WTC11 (cell line): Measurements from ENCODE around the gene KCNK17.

Experiments used
- ATF1 ChIP-seq: sonication (generic); formaldehyde crosslinking; IDR thresholded peaks from 2 replicates; pipeline ENCODE4 v1.8.1; 2023; ENCODE audit warnings: mild to moderate bottlenecking, moderate library complexity, missing genetic modification reagents
- E2F5 ChIP-seq: sonication (generic); formaldehyde crosslinking; IDR thresholded peaks from 2 replicates; pipeline ENCODE4 v1.8.1; 2022; ENCODE audit warnings: mild to moderate bottlenecking, moderate library complexity, missing genetic modification reagents
- ELF4 ChIP-seq: sonication (generic); formaldehyde crosslinking; IDR thresholded peaks from 2 replicates; pipeline ENCODE4 v1.8.1; 2022; ENCODE audit warnings: low read depth, mild to moderate bottlenecking, moderate library complexity, missing genetic modification reagents
- ESRRA ChIP-seq: sonication (generic); formaldehyde crosslinking; IDR thresholded peaks from 2 replicates; pipeline ENCODE4 v1.8.1; 2022; ENCODE audit warnings: mild to moderate bottlenecking, missing genetic modification reagents, borderline replicate concordance
- FOXP1 ChIP-seq: sonication (generic); formaldehyde crosslinking; IDR thresholded peaks from 2 replicates; pipeline ENCODE4 v1.8.0; 2022; ENCODE audit warnings: missing genetic modification reagents, mild to moderate bottlenecking, moderate library complexity, borderline replicate concordance
- FOXP4 ChIP-seq: sonication (generic); formaldehyde crosslinking; IDR thresholded peaks from 2 replicates; pipeline ENCODE4 v1.8.0; 2022; ENCODE audit warnings: mild to moderate bottlenecking, missing genetic modification reagents
- NFYB ChIP-seq: sonication (generic); formaldehyde crosslinking; conservative IDR thresholded peaks from 2 replicates; pipeline ENCODE4 v1.8.0; 2022; ENCODE audit warnings: low read depth, missing genetic modification reagents
- NR1H2 ChIP-seq: sonication (generic); formaldehyde crosslinking; IDR thresholded peaks from 2 replicates; pipeline ENCODE4 v1.9.0; 2021; ENCODE audit warnings: mild to moderate bottlenecking, moderate library complexity, missing genetic modification reagents
- SP1 ChIP-seq: sonication (generic); formaldehyde crosslinking; conservative IDR thresholded peaks from 2 replicates; pipeline ENCODE4 v1.8.1; 2022; ENCODE audit warnings: missing genetic modification reagents
- ZNF138 ChIP-seq: sonication (generic); formaldehyde crosslinking; conservative IDR thresholded peaks from 2 replicates; pipeline ENCODE4 v1.8.1; 2022; ENCODE audit warnings: mild to moderate bottlenecking, moderate library complexity, missing genetic modification reagents
- TF ChIP-seq, protein P1 (sequence below): fragments of 200-600 bp; IDR thresholded peaks from 2 replicates; pipeline ENCODE4 v1.8.0; 2022; ENCODE audit warnings: antibody characterized with exemption
- TF ChIP-seq, protein P2 (sequence below): sonication (generic); formaldehyde crosslinking; IDR thresholded peaks from 2 replicates; pipeline ENCODE4 v1.8.1; 2023; ENCODE audit warnings: mild to moderate bottlenecking, missing genetic modification reagents, moderate library complexity
- TF ChIP-seq, protein P3 (sequence below): fragments of 250-450 bp; sonication (Bioruptor Pico); IDR thresholded peaks from 2 replicates; pipeline ENCODE4 v1.9.0; 2021; ENCODE audit warnings: mild to moderate bottlenecking, borderline replicate concordance
- TF ChIP-seq, protein P4 (sequence below): sonication (generic); formaldehyde crosslinking; IDR thresholded peaks from 2 replicates; pipeline ENCODE4 v1.8.0; 2022; ENCODE audit warnings: mild to moderate bottlenecking, missing genetic modification reagents

- no peak for TF ChIP-seq ESRRA (CRISPR knock-in tag)
- TF ChIP-seq E2F5 (CRISPR knock-in tag), result no peak
- TF ChIP-seq, protein P1, sequence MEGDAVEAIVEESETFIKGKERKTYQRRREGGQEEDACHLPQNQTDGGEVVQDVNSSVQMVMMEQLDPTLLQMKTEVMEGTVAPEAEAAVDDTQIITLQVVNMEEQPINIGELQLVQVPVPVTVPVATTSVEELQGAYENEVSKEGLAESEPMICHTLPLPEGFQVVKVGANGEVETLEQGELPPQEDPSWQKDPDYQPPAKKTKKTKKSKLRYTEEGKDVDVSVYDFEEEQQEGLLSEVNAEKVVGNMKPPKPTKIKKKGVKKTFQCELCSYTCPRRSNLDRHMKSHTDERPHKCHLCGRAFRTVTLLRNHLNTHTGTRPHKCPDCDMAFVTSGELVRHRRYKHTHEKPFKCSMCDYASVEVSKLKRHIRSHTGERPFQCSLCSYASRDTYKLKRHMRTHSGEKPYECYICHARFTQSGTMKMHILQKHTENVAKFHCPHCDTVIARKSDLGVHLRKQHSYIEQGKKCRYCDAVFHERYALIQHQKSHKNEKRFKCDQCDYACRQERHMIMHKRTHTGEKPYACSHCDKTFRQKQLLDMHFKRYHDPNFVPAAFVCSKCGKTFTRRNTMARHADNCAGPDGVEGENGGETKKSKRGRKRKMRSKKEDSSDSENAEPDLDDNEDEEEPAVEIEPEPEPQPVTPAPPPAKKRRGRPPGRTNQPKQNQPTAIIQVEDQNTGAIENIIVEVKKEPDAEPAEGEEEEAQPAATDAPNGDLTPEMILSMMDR, result no peak
- TF ChIP-seq, protein P2, sequence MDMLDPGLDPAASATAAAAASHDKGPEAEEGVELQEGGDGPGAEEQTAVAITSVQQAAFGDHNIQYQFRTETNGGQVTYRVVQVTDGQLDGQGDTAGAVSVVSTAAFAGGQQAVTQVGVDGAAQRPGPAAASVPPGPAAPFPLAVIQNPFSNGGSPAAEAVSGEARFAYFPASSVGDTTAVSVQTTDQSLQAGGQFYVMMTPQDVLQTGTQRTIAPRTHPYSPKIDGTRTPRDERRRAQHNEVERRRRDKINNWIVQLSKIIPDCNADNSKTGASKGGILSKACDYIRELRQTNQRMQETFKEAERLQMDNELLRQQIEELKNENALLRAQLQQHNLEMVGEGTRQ, result no peak
- no peak for TF ChIP-seq FOXP1 (CRISPR knock-in tag)
- TF ChIP-seq FOXP4 (CRISPR knock-in tag), result no peak
- no peak for TF ChIP-seq SP1 (CRISPR knock-in tag)
- TF ChIP-seq, protein P3, sequence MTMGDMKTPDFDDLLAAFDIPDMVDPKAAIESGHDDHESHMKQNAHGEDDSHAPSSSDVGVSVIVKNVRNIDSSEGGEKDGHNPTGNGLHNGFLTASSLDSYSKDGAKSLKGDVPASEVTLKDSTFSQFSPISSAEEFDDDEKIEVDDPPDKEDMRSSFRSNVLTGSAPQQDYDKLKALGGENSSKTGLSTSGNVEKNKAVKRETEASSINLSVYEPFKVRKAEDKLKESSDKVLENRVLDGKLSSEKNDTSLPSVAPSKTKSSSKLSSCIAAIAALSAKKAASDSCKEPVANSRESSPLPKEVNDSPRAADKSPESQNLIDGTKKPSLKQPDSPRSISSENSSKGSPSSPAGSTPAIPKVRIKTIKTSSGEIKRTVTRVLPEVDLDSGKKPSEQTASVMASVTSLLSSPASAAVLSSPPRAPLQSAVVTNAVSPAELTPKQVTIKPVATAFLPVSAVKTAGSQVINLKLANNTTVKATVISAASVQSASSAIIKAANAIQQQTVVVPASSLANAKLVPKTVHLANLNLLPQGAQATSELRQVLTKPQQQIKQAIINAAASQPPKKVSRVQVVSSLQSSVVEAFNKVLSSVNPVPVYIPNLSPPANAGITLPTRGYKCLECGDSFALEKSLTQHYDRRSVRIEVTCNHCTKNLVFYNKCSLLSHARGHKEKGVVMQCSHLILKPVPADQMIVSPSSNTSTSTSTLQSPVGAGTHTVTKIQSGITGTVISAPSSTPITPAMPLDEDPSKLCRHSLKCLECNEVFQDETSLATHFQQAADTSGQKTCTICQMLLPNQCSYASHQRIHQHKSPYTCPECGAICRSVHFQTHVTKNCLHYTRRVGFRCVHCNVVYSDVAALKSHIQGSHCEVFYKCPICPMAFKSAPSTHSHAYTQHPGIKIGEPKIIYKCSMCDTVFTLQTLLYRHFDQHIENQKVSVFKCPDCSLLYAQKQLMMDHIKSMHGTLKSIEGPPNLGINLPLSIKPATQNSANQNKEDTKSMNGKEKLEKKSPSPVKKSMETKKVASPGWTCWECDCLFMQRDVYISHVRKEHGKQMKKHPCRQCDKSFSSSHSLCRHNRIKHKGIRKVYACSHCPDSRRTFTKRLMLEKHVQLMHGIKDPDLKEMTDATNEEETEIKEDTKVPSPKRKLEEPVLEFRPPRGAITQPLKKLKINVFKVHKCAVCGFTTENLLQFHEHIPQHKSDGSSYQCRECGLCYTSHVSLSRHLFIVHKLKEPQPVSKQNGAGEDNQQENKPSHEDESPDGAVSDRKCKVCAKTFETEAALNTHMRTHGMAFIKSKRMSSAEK (CRISPR knock-in tag), result no peak
- no peak for TF ChIP-seq NR1H2 (CRISPR knock-in tag)
- no peak for TF ChIP-seq ATF1 (CRISPR knock-in tag)
- TF ChIP-seq ELF4, result no peak
- TF ChIP-seq ZNF138 (CRISPR knock-in tag), result no peak
- TF ChIP-seq, protein P4, sequence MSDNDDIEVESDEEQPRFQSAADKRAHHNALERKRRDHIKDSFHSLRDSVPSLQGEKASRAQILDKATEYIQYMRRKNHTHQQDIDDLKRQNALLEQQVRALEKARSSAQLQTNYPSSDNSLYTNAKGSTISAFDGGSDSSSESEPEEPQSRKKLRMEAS (CRISPR knock-in tag), result no peak
- TF ChIP-seq NFYB (CRISPR knock-in tag), result no peak
Measured at GRCh38 chr6:39357998-39358686, 43.9 kb upstream of the KCNK17 start.
